Right renal pelvis (tissue), 4 donors: ENCODE results near the gene IGFBP4. TPM values are rescaled to one million over a fixed set of nuclear protein-coding genes. Genes with fewer than 3 reads are reported as not detected.

Experiments used
- polyA plus RNA-seq, 4 donors: library from polyadenylated mRNA; unstranded; fragments of 120-200 nt; gene quantifications; one replicate each; pipeline ENCODE4 v1.2.1, GENCODE V29; 2013; ENCODE audit not compliant: insufficient read length in 4 of 4

IGFBP4 gene
- polyA plus RNA-seq, 4 donors, result 338 to 424 (median 366) TPM

Other genes with a start within 250 kb of the IGFBP4 start
- 10 to 100 TPM; 29.4 to 32.0 (median 31.8) TPM for gene WIPF2, start 224.1 kb upstream of the IGFBP4 start, polyA plus RNA-seq
- gene CDC6, start 155.6 kb upstream of the IGFBP4 start, polyA plus RNA-seq, result 10 to 100 TPM; 21.9 to 24.5 (median 24.3) TPM
- gene RARA, start 134.3 kb upstream of the IGFBP4 start, polyA plus RNA-seq, result 10 to 100 TPM; 36.1 to 39.1 (median 38.5) TPM
- gene GJD3, start 78.7 kb upstream of the IGFBP4 start, polyA plus RNA-seq, result under 1 TPM in 2 of 4 donors, not detected in 2; 0.14 to 0.18 TPM
- 100 to 1,000 TPM; 164 to 196 (median 176) TPM for gene TOP2A, start 25.6 kb upstream of the IGFBP4 start, polyA plus RNA-seq
- gene TNS4, start 58.2 kb downstream of the IGFBP4 start, polyA plus RNA-seq, result under 1 TPM in 2 of 4 donors, not detected in 2; 0.14 TPM
- under 1 TPM; 0.24 to 0.45 (median 0.42) TPM for gene CCR7, start 122.0 kb downstream of the IGFBP4 start, polyA plus RNA-seq
- gene SMARCE1, start 204.4 kb downstream of the IGFBP4 start, polyA plus RNA-seq, result 100 to 1,000 TPM; 252 to 315 (median 279) TPM
- under 1 TPM in 3 of 4 donors, not detected in 1; 0.09 to 0.27 (median 0.21) TPM for gene KRT222, start 221.7 kb downstream of the IGFBP4 start, polyA plus RNA-seq